Uterus (tissue), 4 donors: ENCODE measurements around the gene VPS41. TPM values are rescaled to one million over a fixed set of nuclear protein-coding genes. Genes with fewer than 3 reads are reported as not detected.

Experiments
- DNase-seq, 2 donors: peaks; one replicate each; pipeline ENCODE4 v3.0.0-alpha.2; 2019 to 2020
- H3K27ac ChIP-seq, 2 donors: fragments of 200-600 bp; sonication (generic); 1 replicate in 1 of 2; 2 replicates in 1 of 2; pipeline ENCODE4 v1.5.1; 2016 to 2018
- H3K27me3 ChIP-seq, 2 donors: fragments of 200-600 bp; sonication (generic); one replicate each; pipeline ENCODE4 v1.5.1; 2018 to 2019; ENCODE audit warnings: control low read depth in 1 of 2
- H3K36me3 ChIP-seq, 2 donors: fragments of 200-600 bp; sonication (generic); one replicate each; pipeline ENCODE4 v1.5.1; 2019; ENCODE audit warnings: control low read depth in 1 of 2
- H3K4me1 ChIP-seq, 2 donors: fragments of 200-600 bp; sonication (generic); one replicate each; pipeline ENCODE4 v1.5.1; 2018 to 2019; ENCODE audit warnings: control low read depth in 1 of 2
- H3K4me3 ChIP-seq, 2 donors: fragments of 200-600 bp; sonication (generic); 1 replicate in 1 of 2; 2 replicates in 1 of 2; pipeline ENCODE4 v1.5.1; 2018 to 2019; ENCODE audit warnings: mild to moderate bottlenecking in 1 of 2
- H3K9me3 ChIP-seq, 2 donors: fragments of 200-600 bp; sonication (generic); one replicate each; pipeline ENCODE4 v1.5.1; 2019; ENCODE audit warnings: control low read depth in 1 of 2
- CTCF ChIP-seq, 4 experiments: fragments of 200-600 bp in 2 of 4; fragments of 450-650 bp in 2 of 4; sonication (generic) in 2 of 4; IDR thresholded peaks; one replicate each; pipeline ENCODE4 v1.5.1; 2016 to 2019; ENCODE audit warnings: antibody characterized with exemption in 4 of 4, mild to moderate bottlenecking in 2 of 4, moderate library complexity in 1 of 4
- POLR2A ChIP-seq, 2 donors: fragments of 450-650 bp; IDR thresholded peaks; one replicate each; pipeline ENCODE4 v1.6.1; 2016; ENCODE audit warnings: antibody characterized with exemption in 2 of 2, mild to moderate bottlenecking in 1 of 2, moderate library complexity in 1 of 2
- intact Hi-C: fragments of 100-400 bp; cut with DNase I; formaldehyde crosslinking; loops from one replicate; pipeline ENCODE4 v1.15.1; 2023; ENCODE audit warnings: low total_unique reads
- total RNA-seq, 4 donors: library from RNA; depleted of rRNA in 3 of 4; stranded (reverse); fragments of >200 nt in 3 of 4; gene quantifications; one replicate each; pipeline versions ENCODE4 v1.1.0 to v1.2.4, GENCODE V29; 2014 to 2023
- donor health status: DM: yes; HTN: yes; CAD: no.

VPS41 gene
- total RNA-seq, 4 donors from 2014 or later, result 41.2 to 122 (median 74.0) TPM

GRCh38 chr7:38830826-38831225, 78.2 kb downstream of the VPS41 start:
- no peaks in the 10 kb centered on the region for H3K4me1 ChIP-seq
- no peaks in the 10 kb centered on the region for H3K36me3 ChIP-seq
- no peak for DNase-seq
- H3K4me3 ChIP-seq, result no peak overlapping the region
- H3K27ac ChIP-seq, result no peak overlapping the region
- intact Hi-C loops, result no loop called here
- H3K27me3 ChIP-seq, result no peaks in the 10 kb centered on the region
- H3K9me3 ChIP-seq, result no peaks in the 10 kb centered on the region
- no peak for TF ChIP-seq CTCF (IDR thresholded peaks at IDR 0.05)
- no peak for TF ChIP-seq POLR2A (IDR thresholded peaks at IDR 0.05)

GRCh38 chr7:38829488-38830165, 79.4 kb downstream of the VPS41 start:
- Histone ChIP-seq H3K4me3 (no peak overlapping the region), H3K27me3 (no peaks in the 10 kb centered on the region), H3K4me1 (no peaks in the 10 kb centered on the region), H3K9me3 (no peaks in the 10 kb centered on the region), H3K27ac (no peak overlapping the region), H3K36me3 (no peaks in the 10 kb centered on the region)
- no peak for DNase-seq
- TF ChIP-seq POLR2A (IDR thresholded peaks at IDR 0.05) (no peak), CTCF (IDR thresholded peaks at IDR 0.05) (no peak)
- intact Hi-C loops, result no loop called here

- Histone ChIP-seq H3K9me3 (peaks cover 0 to 5% of the 10 kb centered on the region in 2 donors), H3K36me3 (no peaks in the 10 kb centered on the region), H3K27me3 (no peaks in the 10 kb centered on the region), H3K4me1 (no peaks in the 10 kb centered on the region), H3K4me3 (no peak overlapping the region), H3K27ac (no peak overlapping the region)
- intact Hi-C loops, result no loop called here
- DNase-seq, result no peak
- TF ChIP-seq POLR2A (IDR thresholded peaks at IDR 0.05) (no peak), CTCF (IDR thresholded peaks at IDR 0.05) (no peak)
Measured at GRCh38 chr7:38828026-38828425, 81.0 kb downstream of the VPS41 start.

DNA sequence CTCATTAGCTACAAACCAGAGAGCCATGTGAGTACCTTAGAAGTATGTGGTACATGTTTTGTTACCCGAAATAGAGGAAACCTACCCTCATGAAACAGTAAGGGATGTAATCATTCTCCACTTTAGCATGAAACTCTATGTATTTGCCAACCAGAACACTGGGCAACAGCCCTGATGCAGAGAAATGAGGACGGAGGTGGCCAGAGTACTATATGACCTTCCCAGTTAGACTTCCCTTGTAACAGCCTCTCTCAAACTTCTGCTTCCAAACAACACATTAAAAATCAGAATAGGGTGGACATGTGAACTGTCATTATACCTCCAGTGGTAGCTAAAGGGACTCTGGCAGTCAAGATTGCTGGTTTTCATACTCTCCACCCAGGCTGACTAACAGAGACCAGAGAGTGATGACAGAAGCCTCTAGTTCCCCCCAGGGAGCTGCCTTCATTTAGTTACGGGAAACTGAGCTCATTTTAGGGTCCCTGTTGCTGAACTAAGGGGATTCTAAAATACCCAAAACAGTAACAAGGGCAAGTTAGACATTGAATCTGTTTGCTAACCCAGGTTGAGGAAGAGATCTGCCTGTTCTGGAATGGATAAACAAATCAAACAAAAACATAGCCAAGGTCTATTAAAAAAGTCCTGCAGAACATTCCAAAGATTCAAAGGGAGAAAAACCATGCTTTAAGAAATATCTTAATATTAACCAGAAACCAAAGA, 83.1 kb downstream of the VPS41 start:
- peak overlapping the region in 1 of 2 donors; percentile 36 for H3K27ac ChIP-seq
- no peaks in the 10 kb centered on the region for H3K36me3 ChIP-seq
- no peak for TF ChIP-seq CTCF (IDR thresholded peaks at IDR 0.05)
- no peak for TF ChIP-seq POLR2A (IDR thresholded peaks at IDR 0.05)
- H3K9me3 ChIP-seq, result peaks cover 0 to 8% of the 10 kb centered on the region in 2 donors
- no peak overlapping the region for H3K4me3 ChIP-seq
- DNase-seq, result no peak
- H3K4me1 ChIP-seq, result no peaks in the 10 kb centered on the region
- intact Hi-C loops, result no loop called here
- no peaks in the 10 kb centered on the region for H3K27me3 ChIP-seq

GRCh38 chr7:38824948-38825347, 84.0 kb downstream of the VPS41 start:
- TF ChIP-seq POLR2A (IDR thresholded peaks at IDR 0.05) (no peak), CTCF (IDR thresholded peaks at IDR 0.05) (no peak)
- Histone ChIP-seq H3K27me3 (no peaks in the 10 kb centered on the region), H3K9me3 (peaks cover 0 to 8% of the 10 kb centered on the region in 2 donors), H3K4me3 (no peak overlapping the region), H3K36me3 (no peaks in the 10 kb centered on the region), H3K27ac (no peak overlapping the region), H3K4me1 (no peaks in the 10 kb centered on the region)
- intact Hi-C loops, result no loop called here
- DNase-seq, result no peak
